NT2/D1 (cell line): ENCODE results near the gene LHFPL6.

Experiments used
- SUZ12 ChIP-seq: IDR thresholded peaks from 2 replicates; pipeline ENCODE4 v1.6.1; 2011; ENCODE audit not compliant: insufficient read length, insufficient read depth; ENCODE audit errors: extremely low read depth
- YY1 ChIP-seq: IDR thresholded peaks from 2 replicates; pipeline ENCODE4 v1.6.1; 2011; ENCODE audit not compliant: insufficient read length, insufficient read depth
- ZNF274 ChIP-seq: IDR thresholded peaks from 2 replicates; pipeline ENCODE4 v1.6.1; 2011; ENCODE audit warnings: mild to moderate bottlenecking, low read depth, low read length

DNA sequence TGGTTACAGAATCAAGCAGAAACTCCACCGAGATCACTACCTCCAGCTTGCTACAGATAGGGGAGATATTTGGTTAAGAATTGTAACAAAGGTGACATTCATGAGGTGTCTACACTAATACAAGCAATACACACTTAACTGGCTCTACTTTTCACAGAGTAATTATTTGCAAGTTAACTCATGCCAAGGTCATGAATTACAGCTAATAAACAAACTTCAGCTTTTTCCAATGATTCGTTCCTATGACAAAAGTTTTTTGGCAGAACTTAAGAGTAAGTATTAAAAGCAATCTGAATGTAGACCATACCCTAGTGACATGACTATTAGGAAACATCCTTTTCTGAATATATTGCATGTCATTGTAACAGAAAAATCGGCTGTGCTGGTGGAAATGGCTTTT is 72.1 kb downstream of the LHFPL6 start:
- TF ChIP-seq YY1 (no peak), ZNF274 (no peak), SUZ12 (no peak)
